Choroid plexus epithelial cell (primary cell): ENCODE measurements around the gene ADSS2.
A peak's percentile ranks its signal among the peaks of the same experiment; 100 is the strongest.

Source experiments
- DNase-seq: peaks from one replicate; pipeline ENCODE4 v3.0.0-alpha.2; 2010; ENCODE audit warnings: low read depth
- H3K4me3 ChIP-seq: 2 replicates; pipeline ENCODE4 v1.5.1; 2011; ENCODE audit warnings: low read depth, mild to moderate bottlenecking, control low read depth, low read length, moderate library complexity
- TF ChIP-seq, protein P1 (sequence below): conservative IDR thresholded peaks from 2 replicates; pipeline ENCODE4 v1.5.1; 2011; ENCODE audit warnings: low read depth, mild to moderate bottlenecking, control low read depth, inconsistent platforms, low read length, moderate library complexity

Gene ADSS2

DNA sequence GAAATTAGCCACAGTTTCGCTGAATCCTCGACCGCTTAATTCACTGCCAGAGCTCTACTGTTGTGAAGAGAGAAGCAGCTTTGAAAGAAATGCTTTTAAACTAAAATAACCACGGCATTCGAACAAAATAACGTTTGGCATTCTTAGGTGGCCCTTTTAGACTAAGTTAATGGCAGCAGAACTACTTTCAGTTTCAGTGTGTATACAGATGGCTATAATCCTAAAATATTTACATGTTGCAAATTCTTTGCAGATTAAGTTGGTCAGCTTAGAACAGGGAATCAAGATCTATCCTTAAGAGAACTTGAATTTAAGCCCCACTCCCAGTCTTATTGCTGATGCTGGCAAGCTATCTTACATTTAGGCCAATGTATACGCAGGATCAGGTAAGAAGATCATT, 62.7 kb downstream of the ADSS2 start:
- TF ChIP-seq, protein P1, sequence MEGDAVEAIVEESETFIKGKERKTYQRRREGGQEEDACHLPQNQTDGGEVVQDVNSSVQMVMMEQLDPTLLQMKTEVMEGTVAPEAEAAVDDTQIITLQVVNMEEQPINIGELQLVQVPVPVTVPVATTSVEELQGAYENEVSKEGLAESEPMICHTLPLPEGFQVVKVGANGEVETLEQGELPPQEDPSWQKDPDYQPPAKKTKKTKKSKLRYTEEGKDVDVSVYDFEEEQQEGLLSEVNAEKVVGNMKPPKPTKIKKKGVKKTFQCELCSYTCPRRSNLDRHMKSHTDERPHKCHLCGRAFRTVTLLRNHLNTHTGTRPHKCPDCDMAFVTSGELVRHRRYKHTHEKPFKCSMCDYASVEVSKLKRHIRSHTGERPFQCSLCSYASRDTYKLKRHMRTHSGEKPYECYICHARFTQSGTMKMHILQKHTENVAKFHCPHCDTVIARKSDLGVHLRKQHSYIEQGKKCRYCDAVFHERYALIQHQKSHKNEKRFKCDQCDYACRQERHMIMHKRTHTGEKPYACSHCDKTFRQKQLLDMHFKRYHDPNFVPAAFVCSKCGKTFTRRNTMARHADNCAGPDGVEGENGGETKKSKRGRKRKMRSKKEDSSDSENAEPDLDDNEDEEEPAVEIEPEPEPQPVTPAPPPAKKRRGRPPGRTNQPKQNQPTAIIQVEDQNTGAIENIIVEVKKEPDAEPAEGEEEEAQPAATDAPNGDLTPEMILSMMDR = no peak
- H3K4me3 ChIP-seq = no peak overlapping the region
- DNase-seq = no peak

DNA sequence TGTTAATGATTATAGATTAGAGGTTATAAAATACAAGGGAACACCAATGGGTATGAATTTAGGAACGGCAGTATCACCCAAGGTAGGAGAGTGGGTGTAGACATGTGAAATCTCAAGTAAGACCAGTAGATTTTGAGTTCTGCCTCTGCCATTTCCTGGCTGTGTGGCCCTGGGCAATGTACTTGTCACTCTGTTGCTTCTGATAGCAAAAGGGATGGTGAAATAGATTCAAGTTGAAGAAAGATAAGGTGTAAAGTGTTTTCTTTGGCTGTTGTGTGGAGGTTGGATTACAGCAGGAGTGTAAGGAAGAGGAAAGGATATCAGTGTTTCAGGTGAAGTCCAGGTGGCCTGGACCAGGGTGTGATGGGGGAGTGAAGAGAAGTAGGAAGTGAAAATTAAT, 64.3 kb downstream of the ADSS2 start:
- DNase-seq = no peak
- no peak overlapping the region for H3K4me3 ChIP-seq
- TF ChIP-seq, protein P1 = no peak

DNA sequence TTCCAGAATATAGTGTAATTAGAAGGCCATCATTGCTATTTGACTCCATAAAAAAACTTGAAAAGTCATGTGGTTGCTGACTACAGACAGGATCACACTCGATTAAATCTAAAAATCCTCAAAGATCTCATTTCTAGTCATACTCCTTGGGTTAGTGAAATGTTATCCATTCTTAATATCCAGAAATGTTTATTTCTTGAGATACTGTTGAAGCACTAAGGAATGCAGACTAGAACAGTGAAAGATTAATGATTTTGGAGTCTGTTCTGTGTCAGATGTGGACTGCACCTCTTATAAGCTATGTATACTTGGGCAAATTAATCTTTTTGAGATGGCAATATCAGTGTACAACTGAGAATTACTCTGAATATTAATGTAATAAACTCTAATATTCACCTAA, 65.1 kb downstream of the ADSS2 start:
- H3K4me3 ChIP-seq = no peak overlapping the region
- DNase-seq = no peak
- TF ChIP-seq, protein P1 = no peak

DNA sequence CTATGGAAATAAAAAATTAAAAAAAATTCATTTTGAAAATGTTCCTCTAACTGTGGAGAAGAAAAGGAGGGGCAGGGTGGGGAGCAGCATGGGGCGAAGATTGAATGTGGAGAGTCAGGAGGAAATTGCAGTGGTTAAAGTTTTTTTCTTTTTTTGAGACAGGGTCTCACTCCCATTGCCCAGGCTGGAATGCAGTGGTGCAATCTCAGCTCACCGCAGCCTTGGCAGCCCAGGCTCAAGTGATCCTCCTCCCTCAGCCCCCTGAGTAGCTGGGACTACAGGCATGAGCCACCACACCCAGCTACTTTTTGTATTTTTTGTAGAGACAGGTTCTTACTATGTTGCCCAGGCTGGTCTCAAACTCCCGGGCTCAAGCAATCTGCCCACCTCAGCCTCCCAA, 67.6 kb downstream of the ADSS2 start:
- DNase-seq = no peak
- TF ChIP-seq, protein P1 = no peak
- H3K4me3 ChIP-seq = no peak overlapping the region

DNA sequence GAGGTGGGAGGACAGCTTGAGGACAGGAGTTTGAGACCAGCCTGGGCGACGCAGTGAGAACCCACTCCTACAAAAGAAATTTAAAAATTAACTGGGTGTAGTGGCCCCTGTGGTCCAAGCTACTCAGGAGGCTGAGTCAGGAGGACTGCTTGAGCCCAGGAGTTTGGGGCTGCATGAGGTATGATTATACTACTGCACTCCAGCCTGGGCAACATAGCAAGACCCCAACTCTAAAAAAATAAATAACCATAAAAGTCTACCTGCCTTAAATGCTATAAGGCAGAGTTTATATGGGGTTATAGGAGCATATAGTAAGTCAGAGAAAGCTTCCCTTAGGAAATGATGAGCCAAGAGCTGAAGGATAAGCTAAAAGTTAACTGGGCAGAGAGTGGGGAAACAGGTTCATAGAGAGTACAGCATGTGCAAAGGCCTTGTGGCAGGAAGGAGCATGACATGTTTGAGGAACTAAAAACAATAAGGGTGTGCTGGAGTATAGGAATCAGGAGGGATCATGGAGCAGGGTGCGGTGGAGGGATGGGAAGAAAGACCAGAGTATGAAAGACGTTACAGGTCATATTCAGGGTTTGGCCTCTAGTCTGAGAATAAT, 68.3 kb downstream of the ADSS2 start:
- TF ChIP-seq, protein P1 = peak; percentile 9
- DNase-seq = no peak
- no peak overlapping the region for H3K4me3 ChIP-seq

DNA sequence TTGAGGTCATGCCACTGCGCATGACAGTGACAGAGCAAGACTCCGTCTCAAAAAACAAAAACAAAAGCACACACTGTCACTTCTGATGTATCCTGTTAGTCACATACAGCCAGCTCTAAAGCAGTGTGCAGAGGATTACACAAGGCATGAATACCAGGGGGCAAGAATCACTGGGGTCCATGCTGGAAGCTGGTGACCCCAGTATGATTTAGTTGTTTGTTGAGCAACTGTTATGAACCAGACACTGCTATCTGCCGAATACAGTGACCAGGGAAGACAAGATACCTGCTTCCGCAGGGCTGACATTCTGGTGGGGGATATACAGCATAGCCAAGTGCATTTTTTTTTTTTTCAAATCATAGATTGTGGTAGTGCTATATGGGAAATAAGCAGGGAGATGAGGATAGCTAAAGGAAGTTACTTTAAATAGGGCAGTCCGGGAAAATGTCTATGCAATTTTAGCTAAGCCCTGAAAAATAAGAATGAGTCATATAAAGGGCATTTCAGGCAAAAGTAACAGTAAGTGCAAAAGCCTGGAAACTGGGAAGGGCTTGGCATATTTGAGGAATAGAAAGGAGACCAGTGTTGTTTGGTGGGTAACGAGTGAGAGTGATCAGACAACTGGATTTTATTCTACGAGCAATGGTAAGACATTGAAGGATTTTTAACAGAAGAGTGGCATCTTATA, 69.7 kb downstream of the ADSS2 start:
- TF ChIP-seq, protein P1 = no peak
- peak; percentile 67 for DNase-seq
- no peak overlapping the region for H3K4me3 ChIP-seq

DNA sequence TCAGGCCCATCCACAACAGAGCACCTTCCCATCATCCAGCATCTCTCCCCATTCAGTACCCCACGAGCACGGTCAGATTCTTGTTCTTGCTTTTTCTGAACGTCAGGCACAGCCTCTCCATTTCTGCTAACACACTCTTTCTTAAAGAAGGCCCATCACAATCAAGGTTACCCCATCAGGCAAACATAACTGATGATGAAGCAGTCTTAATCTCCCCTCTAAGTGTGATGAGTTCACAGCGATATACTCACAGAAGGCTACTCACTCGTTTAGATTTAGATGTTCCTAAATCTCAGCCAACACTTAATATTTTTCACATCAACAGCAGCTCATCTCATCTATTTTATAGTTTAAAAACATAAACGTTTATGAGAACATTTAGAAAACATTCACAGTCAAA, 75.6 kb downstream of the ADSS2 start:
- TF ChIP-seq, protein P1 = no peak
- no peak for DNase-seq
- H3K4me3 ChIP-seq = no peak overlapping the region
